SK-N-MC (cell line): ENCODE measurements around the gene UBE2G2.

Experiments used
- DNase-seq: peaks from one replicate; pipeline ENCODE4 v3.0.0-alpha.2; 2011; ENCODE audit warnings: low read depth, low spot score
- H3K27ac ChIP-seq: fragments of 200-600 bp; sonication (generic); 2 replicates; pipeline ENCODE4 v1.5.1; 2016; ENCODE audit warnings: mixed run types
- H3K36me3 ChIP-seq: fragments of 200-600 bp; sonication (generic); 2 replicates; pipeline ENCODE4 v1.6.1; 2017; ENCODE audit warnings: antibody characterized with exemption, low read length, mixed read lengths; ENCODE audit not compliant: insufficient read depth
- H3K4me3 ChIP-seq: fragments of 200-600 bp; sonication (generic); 2 replicates; pipeline ENCODE4 v1.5.1; 2016
- H3K9ac ChIP-seq: fragments of 200-600 bp; sonication (generic); 2 replicates; pipeline ENCODE4 v1.8.0; 2017; ENCODE audit warnings: mixed run types, mixed read lengths; ENCODE audit not compliant: insufficient read length
- H3K9me3 ChIP-seq: fragments of 200-600 bp; sonication (generic); 2 replicates; pipeline ENCODE4 v1.6.1; 2017; ENCODE audit warnings: low read depth, mild to moderate bottlenecking, antibody characterized with exemption, low read length, moderate library complexity, mixed read lengths
- EZH2 ChIP-seq: fragments of 200-600 bp; sonication (generic); IDR thresholded peaks from one replicate; pipeline ENCODE4 v1.6.1; 2017; ENCODE audit warnings: antibody characterized with exemption
- FOXP2 ChIP-seq: optimal IDR thresholded peaks from 2 replicates; pipeline ENCODE3; 2011; ENCODE audit warnings: mild to moderate bottlenecking, moderate library complexity; ENCODE audit not compliant: insufficient read depth; ENCODE audit errors: extremely low read length, control extremely low read depth
- POLR2AphosphoS5 ChIP-seq: IDR thresholded peaks from 2 replicates; pipeline ENCODE4 v1.6.1; 2012; ENCODE audit warnings: mild to moderate bottlenecking, low read depth, low read length, borderline replicate concordance

The UBE2G2 gene

GRCh38 chr21:44812640-44813039 is 11.0 kb upstream of the UBE2G2 start:
- Histone ChIP-seq H3K9me3 (no peaks in the 10 kb centered on the region), H3K36me3 (peaks cover 31% of the 10 kb centered on the region; the same call in 1 of the 2 replicates), H3K27ac (no peak overlapping the region), H3K4me3 (no peak overlapping the region), H3K9ac (no peak overlapping the region)
- no peak for DNase-seq
- TF ChIP-seq EZH2 (no peak), FOXP2 (no peak), POLR2AphosphoS5 (no peak)

GRCh38 chr21:44810779-44811178 is 9.2 kb upstream of the UBE2G2 start:
- no peak overlapping the region for H3K9ac ChIP-seq
- H3K36me3 ChIP-seq, result peaks cover 46% of the 10 kb centered on the region
- TF ChIP-seq EZH2, result no peak
- no peak for TF ChIP-seq FOXP2
- no peak for TF ChIP-seq POLR2AphosphoS5
- no peak overlapping the region for H3K27ac ChIP-seq
- no peak for DNase-seq
- H3K9me3 ChIP-seq, result no peaks in the 10 kb centered on the region
- H3K4me3 ChIP-seq, result no peak overlapping the region

GRCh38 chr21:44805859-44806258 is 4.2 kb upstream of the UBE2G2 start:
- Histone ChIP-seq H3K27ac (no peak overlapping the region), H3K36me3 (peaks cover 63% of the 10 kb centered on the region), H3K4me3 (no peak overlapping the region), H3K9ac (no peak overlapping the region), H3K9me3 (no peaks in the 10 kb centered on the region)
- TF ChIP-seq POLR2AphosphoS5, result no peak
- no peak for TF ChIP-seq FOXP2
- TF ChIP-seq EZH2, result no peak
- DNase-seq, result no peak

- no peak overlapping the region for H3K27ac ChIP-seq
- TF ChIP-seq FOXP2 (no peak), EZH2 (no peak), POLR2AphosphoS5 (no peak)
- DNase-seq, result no peak
- no peak overlapping the region for H3K9ac ChIP-seq
- no peak overlapping the region for H3K4me3 ChIP-seq
- no peaks in the 10 kb centered on the region for H3K9me3 ChIP-seq
- H3K36me3 ChIP-seq, result peaks cover 69% of the 10 kb centered on the region
Measured at GRCh38 chr21:44805226-44805625, 3.6 kb upstream of the UBE2G2 start.

- H3K27ac ChIP-seq, result no peak overlapping the region
- no peak overlapping the region for H3K9ac ChIP-seq
- H3K9me3 ChIP-seq, result no peaks in the 10 kb centered on the region
- TF ChIP-seq FOXP2 (no peak), EZH2 (no peak), POLR2AphosphoS5 (no peak)
- no peak overlapping the region for H3K4me3 ChIP-seq
- peaks cover 67% of the 10 kb centered on the region for H3K36me3 ChIP-seq
- DNase-seq, result no peak
Measured at GRCh38 chr21:44804762-44805161, 3.1 kb upstream of the UBE2G2 start.

GRCh38 chr21:44803651-44804050 is 2.0 kb upstream of the UBE2G2 start:
- Histone ChIP-seq H3K36me3 (peaks cover 68% of the 10 kb centered on the region), H3K27ac (peak overlapping the region; percentile 54; the same call in 1 of the 2 replicates)
- no peak for TF ChIP-seq EZH2
- TF ChIP-seq FOXP2, result no peak
- peak; percentile 48; the same call in 1 of the 2 replicates for TF ChIP-seq POLR2AphosphoS5

GRCh38 chr21:44802396-44803153 is 955 bp upstream of the UBE2G2 start:
- Histone ChIP-seq H3K4me3 (peak overlapping the region; percentile 89), H3K27ac (peak overlapping the region; percentile 81; the same call in 1 of the 2 replicates), H3K9ac (peak overlapping the region; percentile 98), H3K9me3 (no peaks in the 10 kb centered on the region), H3K36me3 (peaks cover 74% of the 10 kb centered on the region)
- no peak for DNase-seq
- TF ChIP-seq FOXP2 (no peak), POLR2AphosphoS5 (no peak), EZH2 (no peak)

More at GRCh38 chr21:44803651-44804050, 2.0 kb upstream of the UBE2G2 start:
- Histone ChIP-seq H3K9me3 (no peaks in the 10 kb centered on the region), H3K9ac (no peak overlapping the region), H3K4me3 (no peak overlapping the region)
- no peak for DNase-seq

GRCh38 chr21:44800971-44801467 is 601 bp downstream of the UBE2G2 start:
- Histone ChIP-seq H3K9me3 (no peaks in the 10 kb centered on the region), H3K4me3 (peak overlapping the region; percentile 89), H3K36me3 (peaks cover 73% of the 10 kb centered on the region), H3K9ac (peak overlapping the region; percentile 98), H3K27ac (peak overlapping the region; percentile 81)
- TF ChIP-seq POLR2AphosphoS5, result no peak
- TF ChIP-seq EZH2, result no peak
- no peak for TF ChIP-seq FOXP2
- no peak for DNase-seq
